HEK293 (cell line): ENCODE measurements around the gene FOXC1.

Experiments
- CTCF ChIA-PET: fragments of 350-600 bp; formaldehyde crosslinking; extraction: SDS; loops from one replicate; lab custom pipeline; 2021; ENCODE audit warnings: antibody characterized with exemption; lab: Yijun Ruan, JAX
- POLR2A ChIA-PET: fragments of 300-600 bp; formaldehyde crosslinking; extraction: SDS; loops from one replicate; lab custom pipeline; 2020; ENCODE audit warnings: antibody characterized with exemption, inconsistent platforms; lab: Yijun Ruan, JAX
- H3K27ac ChIP-seq: fragments of 200-500 bp; sonication (Bioruptor generic); 2 replicates; pipeline ENCODE4 v1.5.1; 2014; ENCODE audit warnings: low read depth, low read length, control low read depth, inconsistent platforms; ENCODE audit errors: extremely low read depth
- H3K36me3 ChIP-seq, 2 experiments: fragments of 200-500 bp in 1 of 2; sonication (Bioruptor generic) in 1 of 2; 1 replicate in 1 of 2; 2 replicates in 1 of 2; pipeline ENCODE4 v1.5.1; 2014 to 2017; ENCODE audit warnings: inconsistent platforms in 2 of 2, low read length in 2 of 2; ENCODE audit not compliant: control insufficient read depth in 2 of 2, insufficient read depth in 1 of 2
- H3K4me1 ChIP-seq: fragments of 200-500 bp; sonication (Bioruptor generic); 2 replicates; pipeline ENCODE4 v1.5.1; 2014; ENCODE audit warnings: mild to moderate bottlenecking, low read length, inconsistent platforms; ENCODE audit not compliant: control insufficient read depth, insufficient read depth
- H3K4me3 ChIP-seq: 2 replicates; pipeline ENCODE4 v1.5.1; 2011; ENCODE audit warnings: low read depth, mild to moderate bottlenecking, control low read depth, low read length, moderate library complexity
- H3K9me3 ChIP-seq: fragments of 200-500 bp; sonication (Bioruptor generic); 2 replicates; pipeline ENCODE4 v1.5.1; 2014; ENCODE audit warnings: low read depth, low read length, inconsistent platforms; ENCODE audit not compliant: control insufficient read depth, insufficient read depth
- BCL11B ChIP-seq: fragments of 450-650 bp; formaldehyde crosslinking; IDR thresholded peaks from 2 replicates; pipeline ENCODE4 v1.5.1; 2016; ENCODE audit warnings: low read depth, missing biosample characterization, missing genetic modification characterization
- ELK4 ChIP-seq: IDR thresholded peaks from 2 replicates; pipeline ENCODE4 v1.6.1; 2011; ENCODE audit warnings: mild to moderate bottlenecking, low read depth, low read length, borderline replicate concordance
- FEZF1 ChIP-seq: fragments of 450-650 bp; formaldehyde crosslinking; IDR thresholded peaks from 2 replicates; pipeline ENCODE4 v1.5.1; 2016; ENCODE audit warnings: missing biosample characterization, missing genetic modification characterization
- GFI1B ChIP-seq: fragments of 450-650 bp; formaldehyde crosslinking; IDR thresholded peaks from 2 replicates; pipeline ENCODE4 v1.5.1; 2016; ENCODE audit warnings: missing biosample characterization, missing genetic modification characterization
- IKZF3 ChIP-seq: fragments of 450-650 bp; IDR thresholded peaks from 2 replicates; pipeline ENCODE4 v1.5.0; 2018; ENCODE audit warnings: missing biosample characterization, mild to moderate bottlenecking, missing genetic modification characterization, moderate library complexity
- MYNN ChIP-seq: fragments of 450-650 bp; formaldehyde crosslinking; IDR thresholded peaks from 2 replicates; pipeline ENCODE4 v1.5.1; 2016; ENCODE audit warnings: missing biosample characterization, missing genetic modification characterization, borderline replicate concordance
- OVOL3 ChIP-seq: fragments of 450-650 bp; formaldehyde crosslinking; IDR thresholded peaks from 2 replicates; pipeline ENCODE4 v1.5.1; 2016; ENCODE audit warnings: missing biosample characterization, missing genetic modification characterization
- PRDM4 ChIP-seq: fragments of 450-650 bp; formaldehyde crosslinking; IDR thresholded peaks from 2 replicates; pipeline ENCODE4 v1.5.1; 2017; ENCODE audit warnings: missing biosample characterization, missing genetic modification characterization
- SP7 ChIP-seq: fragments of 450-650 bp; formaldehyde crosslinking; IDR thresholded peaks from 2 replicates; pipeline ENCODE4 v1.5.1; 2016; ENCODE audit warnings: missing biosample characterization, missing genetic modification characterization
- WT1 ChIP-seq: fragments of 450-650 bp; formaldehyde crosslinking; IDR thresholded peaks from 2 replicates; pipeline ENCODE4 v1.5.1; 2016; ENCODE audit warnings: missing biosample characterization, missing genetic modification characterization
- ZBTB1 ChIP-seq: fragments of 450-650 bp; formaldehyde crosslinking; IDR thresholded peaks from 2 replicates; pipeline ENCODE4 v1.5.1; 2016; ENCODE audit warnings: missing biosample characterization, missing genetic modification characterization
- ZBTB44 ChIP-seq: fragments of 450-650 bp; IDR thresholded peaks from 2 replicates; pipeline ENCODE4 v1.5.1; 2018; ENCODE audit warnings: missing biosample characterization, mild to moderate bottlenecking, missing genetic modification characterization
- ZBTB7A ChIP-seq: fragments of 450-650 bp; formaldehyde crosslinking; IDR thresholded peaks from 2 replicates; pipeline ENCODE4 v1.5.1; 2016; ENCODE audit warnings: low read depth, missing biosample characterization, missing genetic modification characterization
- ZEB2 ChIP-seq: fragments of 450-650 bp; formaldehyde crosslinking; IDR thresholded peaks from 2 replicates; pipeline ENCODE4 v1.5.1; 2016; ENCODE audit warnings: missing biosample characterization, missing genetic modification characterization
- ZFP3 ChIP-seq: fragments of 450-650 bp; formaldehyde crosslinking; IDR thresholded peaks from 2 replicates; pipeline ENCODE4 v1.5.1; 2016; ENCODE audit warnings: low read depth, missing biosample characterization, missing genetic modification characterization
- ZFP41 ChIP-seq: fragments of 450-650 bp; formaldehyde crosslinking; IDR thresholded peaks from 2 replicates; pipeline ENCODE4 v1.5.1; 2016; ENCODE audit warnings: missing biosample characterization, missing genetic modification characterization, borderline replicate concordance
- ZNF133 ChIP-seq: fragments of 450-650 bp; formaldehyde crosslinking; IDR thresholded peaks from 2 replicates; pipeline ENCODE4 v1.5.1; 2016; ENCODE audit warnings: missing biosample characterization, missing genetic modification characterization
- ZNF148 ChIP-seq: fragments of 450-650 bp; formaldehyde crosslinking; IDR thresholded peaks from 2 replicates; pipeline ENCODE4 v1.5.0; 2017; ENCODE audit warnings: missing biosample characterization, missing genetic modification characterization, borderline replicate concordance
- ZNF174 ChIP-seq: fragments of 450-650 bp; formaldehyde crosslinking; IDR thresholded peaks from 2 replicates; pipeline ENCODE4 v1.5.0; 2017; ENCODE audit warnings: missing biosample characterization, mild to moderate bottlenecking, missing genetic modification characterization
- ZNF341 ChIP-seq: fragments of 450-650 bp; formaldehyde crosslinking; IDR thresholded peaks from 2 replicates; pipeline ENCODE4; 2016; ENCODE audit warnings: low read depth, missing biosample characterization, missing genetic modification characterization
- ZNF433 ChIP-seq: fragments of 450-650 bp; formaldehyde crosslinking; IDR thresholded peaks from 2 replicates; pipeline ENCODE4 v1.5.1; 2016; ENCODE audit warnings: missing biosample characterization, missing genetic modification characterization, low read depth
- ZNF449 ChIP-seq: fragments of 450-650 bp; formaldehyde crosslinking; IDR thresholded peaks from 2 replicates; pipeline ENCODE4 v1.5.1; 2017; ENCODE audit warnings: missing biosample characterization, mild to moderate bottlenecking, missing genetic modification characterization, moderate library complexity
- ZNF48 ChIP-seq: fragments of 450-650 bp; formaldehyde crosslinking; IDR thresholded peaks from 2 replicates; pipeline ENCODE4 v1.5.1; 2016; ENCODE audit warnings: missing biosample characterization, missing genetic modification characterization
- ZNF530 ChIP-seq: fragments of 450-650 bp; formaldehyde crosslinking; IDR thresholded peaks from 2 replicates; pipeline ENCODE4 v1.5.1; 2016; ENCODE audit warnings: low read depth, missing biosample characterization, missing genetic modification characterization
- ZNF548 ChIP-seq: fragments of 450-650 bp; formaldehyde crosslinking; IDR thresholded peaks from 2 replicates; pipeline ENCODE4 v1.5.1; 2016; ENCODE audit warnings: missing biosample characterization, missing genetic modification characterization
- ZNF600 ChIP-seq: fragments of 450-650 bp; formaldehyde crosslinking; IDR thresholded peaks from 2 replicates; pipeline ENCODE4 v1.5.1; 2016; ENCODE audit warnings: missing biosample characterization, missing genetic modification characterization
- ZNF621 ChIP-seq: fragments of 450-650 bp; formaldehyde crosslinking; IDR thresholded peaks from 2 replicates; pipeline ENCODE4 v1.5.1; 2017; ENCODE audit warnings: missing biosample characterization, missing genetic modification characterization
- ZNF624 ChIP-seq: fragments of 450-650 bp; formaldehyde crosslinking; IDR thresholded peaks from 2 replicates; pipeline ENCODE4 v1.5.1; 2017; ENCODE audit warnings: missing biosample characterization, missing genetic modification characterization
- ZNF654 ChIP-seq: fragments of 450-650 bp; formaldehyde crosslinking; IDR thresholded peaks from 2 replicates; pipeline ENCODE4 v1.5.1; 2016; ENCODE audit warnings: low read depth, missing biosample characterization, missing genetic modification characterization
- ZNF658 ChIP-seq: fragments of 450-650 bp; formaldehyde crosslinking; IDR thresholded peaks from 2 replicates; pipeline ENCODE4; 2016; ENCODE audit warnings: missing biosample characterization, missing genetic modification characterization
- ZNF707 ChIP-seq: fragments of 450-650 bp; formaldehyde crosslinking; IDR thresholded peaks from 2 replicates; pipeline ENCODE4 v1.5.1; 2016; ENCODE audit warnings: missing biosample characterization, missing genetic modification characterization
- ZSCAN23 ChIP-seq: fragments of 450-650 bp; formaldehyde crosslinking; IDR thresholded peaks from 2 replicates; pipeline ENCODE4 v1.5.1; 2016; ENCODE audit warnings: missing biosample characterization, missing genetic modification characterization

Gene FOXC1

GRCh38 chr6:1626481-1626880, 16.8 kb downstream of the FOXC1 start:
- no peaks in the 10 kb centered on the region for H3K36me3 ChIP-seq
- H3K4me1 ChIP-seq: peaks cover 50% of the 10 kb centered on the region
- ChIA-PET POLR2A (interaction anchor here (0.7 to 4.9 kb wide), 5 partner anchors 10 to 60 kb away, joined by 3 to 32 read pairs (median 4); partner anchors contain the start of gene FOXC1), CTCF (interaction anchor here (1.2 to 3.9 kb wide), 6 partner anchors 14 to 478 kb away, joined by 3 to 15 read pairs (median 4); no protein-coding TSS in a partner anchor)
- H3K9me3 ChIP-seq: no peaks in the 10 kb centered on the region
- no peak overlapping the region for H3K4me3 ChIP-seq
- no peak overlapping the region for H3K27ac ChIP-seq
- TF ChIP-seq ZBTB7A (no peak), MYNN (tag by site-specific recombination) (no peak), ZNF621 (tag by site-specific recombination) (no peak), GFI1B (tag by site-specific recombination) (no peak), ELK4 (no peak), ZFP3 (tag by site-specific recombination) (no peak), ZNF449 (no peak), ZNF174 (tag by site-specific recombination) (no peak), ZNF133 (tag by site-specific recombination) (no peak), ZNF48 (tag by site-specific recombination) (no peak), ZBTB44 (tag by site-specific recombination) (peak; percentile 47; the same call in 1 of the 2 replicates), OVOL3 (tag by site-specific recombination) (no peak), ZNF433 (tag by site-specific recombination) (no peak), ZNF707 (tag by site-specific recombination) (no peak), ZNF148 (tag by site-specific recombination) (no peak), ZNF624 (tag by site-specific recombination) (no peak), FEZF1 (tag by site-specific recombination) (no peak), ZNF530 (tag by site-specific recombination) (no peak), ZSCAN23 (tag by site-specific recombination) (no peak), SP7 (tag by site-specific recombination) (peak; percentile 76; the same call in 1 of the 2 replicates), ZBTB1 (tag by site-specific recombination) (no peak), ZEB2 (tag by site-specific recombination) (no peak; the same call in none of the 2 replicates), PRDM4 (tag by site-specific recombination) (no peak), ZNF548 (tag by site-specific recombination) (no peak), ZNF600 (tag by site-specific recombination) (peak; percentile 17; the same call in 1 of the 2 replicates), WT1 (tag by site-specific recombination) (0 out of 2 replicates have a peak, but pooled peaks have one; percentile 44), BCL11B (tag by site-specific recombination) (no peak), ZNF658 (tag by site-specific recombination) (no peak), ZNF341 (no peak), IKZF3 (tag by site-specific recombination) (peak; percentile 69), ZNF654 (no peak), ZFP41 (no peak)
